ENCODE data around the gene HIGD2A.

HIGD2A gene

DNA sequence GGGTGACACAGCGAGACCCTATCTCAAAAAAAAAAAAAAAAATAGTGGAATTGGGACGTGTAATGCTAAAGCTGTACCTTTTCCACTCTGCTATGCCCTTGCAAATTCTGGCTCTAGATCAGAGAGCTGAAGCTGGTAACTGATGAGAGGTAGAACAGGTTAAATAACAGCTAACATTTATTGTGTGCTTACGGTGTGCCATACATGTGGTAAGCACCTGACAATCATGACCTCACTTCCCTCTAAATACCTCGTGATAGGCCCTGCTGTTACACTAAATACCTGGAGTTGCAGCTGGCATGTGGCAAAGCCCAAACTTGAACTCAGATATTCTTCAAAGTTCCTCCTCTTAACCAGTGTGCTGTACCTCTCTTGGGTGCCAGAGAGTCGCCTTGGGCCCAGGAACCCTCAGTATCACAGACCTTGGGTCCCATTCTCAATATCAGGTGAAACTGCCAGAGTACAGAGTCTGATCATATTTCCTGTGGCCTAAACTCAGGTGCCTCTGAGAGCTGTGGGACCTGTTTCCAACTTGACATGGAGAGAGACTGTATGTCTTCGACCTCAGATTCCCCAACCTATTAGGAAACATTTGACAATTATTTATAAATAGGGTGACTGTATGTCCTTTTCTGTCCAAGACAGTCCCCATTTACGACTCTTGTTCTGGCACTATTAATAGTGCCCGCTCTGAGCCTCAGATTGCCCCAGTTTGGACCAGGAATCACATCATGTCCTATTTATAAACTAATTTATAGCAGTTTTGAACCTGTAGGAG, 18.4 kb upstream of the HIGD2A start:
- H3K4me3 ChIP-seq (ENCODE audit: low read depth, low read length) = no peak overlapping the region
- DNase-seq (ENCODE audit: low read depth) = no peak
- in situ Hi-C loops (cut with HindIII; ENCODE audit: low sequenced_read_pairs) = no loop called here
- no peak for TF ChIP-seq CTCF (IDR thresholded peaks at IDR 0.05; ENCODE audit: low read depth, low read length, missing control alignments)

GRCh38 chr5:176371621-176372539, 16.7 kb upstream of the HIGD2A start:
- no peak for TF ChIP-seq CTCF (IDR thresholded peaks at IDR 0.05; ENCODE audit: low read depth, low read length, missing control alignments)
- DNase-seq (ENCODE audit: low read depth) = no peak
- in situ Hi-C loops (cut with HindIII; ENCODE audit: low sequenced_read_pairs) = no loop called here
- H3K4me3 ChIP-seq (ENCODE audit: low read depth, low read length) = no peak overlapping the region

GRCh38 chr5:176373100-176373818, 15.3 kb upstream of the HIGD2A start:
- in situ Hi-C loops (cut with HindIII; ENCODE audit: low sequenced_read_pairs) = no loop called here
- no peak for TF ChIP-seq CTCF (IDR thresholded peaks at IDR 0.05; ENCODE audit: low read depth, low read length, missing control alignments)
- H3K4me3 ChIP-seq (ENCODE audit: low read depth, low read length) = no peak overlapping the region
- DNase-seq (ENCODE audit: low read depth) = no peak

GRCh38 chr5:176379881-176380280, 8.7 kb upstream of the HIGD2A start:
- DNase-seq (ENCODE audit: low read depth) = no peak
- in situ Hi-C loops (cut with HindIII; ENCODE audit: low sequenced_read_pairs) = no loop called here
- H3K4me3 ChIP-seq (ENCODE audit: low read depth, low read length) = no peak overlapping the region
- TF ChIP-seq CTCF (IDR thresholded peaks at IDR 0.05; ENCODE audit: low read depth, low read length, missing control alignments) = no peak

GRCh38 chr5:176381423-176381822, 7.1 kb upstream of the HIGD2A start:
- no peak overlapping the region for H3K4me3 ChIP-seq (ENCODE audit: low read depth, low read length)
- in situ Hi-C loops (cut with HindIII; ENCODE audit: low sequenced_read_pairs) = no loop called here
- no peak for DNase-seq (ENCODE audit: low read depth)
- TF ChIP-seq CTCF (IDR thresholded peaks at IDR 0.05; ENCODE audit: low read depth, low read length, missing control alignments) = no peak

GRCh38 chr5:176381979-176382378, 6.6 kb upstream of the HIGD2A start:
- DNase-seq (ENCODE audit: low read depth) = no peak
- in situ Hi-C loops (cut with HindIII; ENCODE audit: low sequenced_read_pairs) = no loop called here
- no peak overlapping the region for H3K4me3 ChIP-seq (ENCODE audit: low read depth, low read length)
- TF ChIP-seq CTCF (IDR thresholded peaks at IDR 0.05; ENCODE audit: low read depth, low read length, missing control alignments) = no peak

Data from astrocyte of the cerebellum (primary cell).